HFF-Myc (cell line): Measurements from ENCODE around the gene CARM1.

Experiments
- DNase-seq: peaks from one replicate; pipeline ENCODE4 v3.0.0-alpha.2; 2011; ENCODE audit warnings: low read depth; ENCODE audit errors: extremely low read depth
- H3K4me3 ChIP-seq: replicated peaks from 2 replicates; pipeline ENCODE4 v1.5.1; 2011; ENCODE audit warnings: low read depth, mild to moderate bottlenecking, control low read depth, low read length
- CTCF ChIP-seq: IDR thresholded peaks from 2 replicates; pipeline ENCODE4 v1.5.1; 2012; ENCODE audit warnings: mild to moderate bottlenecking, low read depth, low read length, control low read depth; ENCODE audit errors: missing control alignments

The CARM1 gene

GRCh38 chr19:10885201-10886169 lies 14.1 kb downstream of the CARM1 start:
- H3K4me3 ChIP-seq: no peak overlapping the region
- no peak for DNase-seq
- TF ChIP-seq CTCF: no peak

GRCh38 chr19:10887616-10888367 lies 16.4 kb downstream of the CARM1 start:
- no peak for TF ChIP-seq CTCF
- no peak overlapping the region for H3K4me3 ChIP-seq
- DNase-seq: no peak

- TF ChIP-seq CTCF: no peak
- no peak for DNase-seq
- H3K4me3 ChIP-seq: no peak overlapping the region
Measured at GRCh38 chr19:10888421-10888866, 17.1 kb downstream of the CARM1 start.

- DNase-seq: no peak
- no peak overlapping the region for H3K4me3 ChIP-seq
- no peak for TF ChIP-seq CTCF
Measured at GRCh38 chr19:10889880-10890279, 18.5 kb downstream of the CARM1 start.

GRCh38 chr19:10891405-10892086 lies 20.2 kb downstream of the CARM1 start:
- no peak for DNase-seq
- H3K4me3 ChIP-seq: no peak overlapping the region
- TF ChIP-seq CTCF: no peak

GRCh38 chr19:10892256-10892655 lies 20.9 kb downstream of the CARM1 start:
- no peak for TF ChIP-seq CTCF
- no peak for DNase-seq
- no peak overlapping the region for H3K4me3 ChIP-seq
